AG04450 (cell line): ENCODE measurements around the gene ATOH1. TPM values are rescaled to one million over a fixed set of nuclear protein-coding genes. Genes with fewer than 3 reads are reported as not detected.
A peak's percentile ranks its signal among the peaks of the same experiment; 100 is the strongest.

Experiments used
- CTCF ChIA-PET: fragments of 300-600, 350-600 bp; formaldehyde crosslinking; extraction: SDS; loops from one replicate; lab custom pipeline; 2022; ENCODE audit warnings: antibody characterized with exemption, inconsistent platforms; lab: Charles Lee
- POLR2A ChIA-PET: fragments of 350-600 bp; formaldehyde crosslinking; extraction: SDS; loops from one replicate; lab custom pipeline; 2021; ENCODE audit warnings: antibody characterized with exemption, inconsistent platforms; lab: Yijun Ruan, JAX
- DNase-seq: peaks from one replicate; pipeline ENCODE4 v3.0.0-alpha.2; 2011; ENCODE audit warnings: low read depth, low spot score
- H3K27ac ChIP-seq: one replicate; pipeline ENCODE4 v1.5.1; 2012; ENCODE audit warnings: low read depth, low read length, control low read depth
- H3K27me3 ChIP-seq: one replicate; pipeline ENCODE4 v1.6.0; 2012; ENCODE audit warnings: low read length; ENCODE audit not compliant: control insufficient read depth, insufficient read depth
- H3K4me3 ChIP-seq: 2 replicates; pipeline ENCODE4 v1.5.1; 2011; ENCODE audit warnings: mild to moderate bottlenecking, low read depth, low read length, control low read depth
- H3K9me3 ChIP-seq: 2 replicates; pipeline ENCODE4 v1.5.1; 2012; ENCODE audit warnings: low read length; ENCODE audit not compliant: control insufficient read depth, insufficient read depth
- polyA plus RNA-seq: library from polyadenylated mRNA; depleted of rRNA; stranded (reverse); fragments of >200 nt; gene quantifications from 2 replicates; pipeline ENCODE4 v1.2.3, GENCODE V29; 2011
- TF ChIP-seq, protein P1 (sequence below): IDR thresholded peaks from 2 replicates; pipeline ENCODE4 v1.5.1; 2011; ENCODE audit warnings: low read depth, low read length, control low read depth, inconsistent platforms

The ATOH1 gene
- polyA plus RNA-seq, 1 experiment = not detected

DNA sequence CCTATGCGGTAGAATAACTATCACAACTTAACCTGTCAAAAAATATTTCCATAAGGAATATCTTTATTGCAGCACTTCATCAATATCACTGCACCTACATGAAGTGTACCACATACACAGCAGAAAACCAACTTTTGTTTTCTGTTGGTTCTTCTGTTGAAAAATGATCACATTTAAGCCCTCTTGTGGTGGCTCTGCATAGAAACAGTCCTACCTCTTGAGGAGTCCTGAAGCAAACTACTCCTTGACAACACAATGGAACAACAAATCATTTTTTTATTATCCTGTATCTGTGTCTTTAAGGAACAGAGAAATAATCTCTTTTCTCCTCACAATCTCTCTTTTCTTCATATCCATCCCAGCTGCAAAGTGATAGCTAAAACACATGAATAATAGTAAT is 39.8 kb upstream of the ATOH1 start:
- Histone ChIP-seq H3K9me3 (no peaks in the 10 kb centered on the region), H3K27ac (no peak overlapping the region), H3K27me3 (no peaks in the 10 kb centered on the region), H3K4me3 (no peak overlapping the region)
- POLR2A ChIA-PET = no interaction called here
- DNase-seq = no peak
- CTCF ChIA-PET = interaction anchor here (0.5 to 1.4 kb wide), 6 partner anchors 9 to 1003 kb away, joined by 3 to 6 read pairs (median 3); no protein-coding TSS in a partner anchor
- TF ChIP-seq, protein P1, sequence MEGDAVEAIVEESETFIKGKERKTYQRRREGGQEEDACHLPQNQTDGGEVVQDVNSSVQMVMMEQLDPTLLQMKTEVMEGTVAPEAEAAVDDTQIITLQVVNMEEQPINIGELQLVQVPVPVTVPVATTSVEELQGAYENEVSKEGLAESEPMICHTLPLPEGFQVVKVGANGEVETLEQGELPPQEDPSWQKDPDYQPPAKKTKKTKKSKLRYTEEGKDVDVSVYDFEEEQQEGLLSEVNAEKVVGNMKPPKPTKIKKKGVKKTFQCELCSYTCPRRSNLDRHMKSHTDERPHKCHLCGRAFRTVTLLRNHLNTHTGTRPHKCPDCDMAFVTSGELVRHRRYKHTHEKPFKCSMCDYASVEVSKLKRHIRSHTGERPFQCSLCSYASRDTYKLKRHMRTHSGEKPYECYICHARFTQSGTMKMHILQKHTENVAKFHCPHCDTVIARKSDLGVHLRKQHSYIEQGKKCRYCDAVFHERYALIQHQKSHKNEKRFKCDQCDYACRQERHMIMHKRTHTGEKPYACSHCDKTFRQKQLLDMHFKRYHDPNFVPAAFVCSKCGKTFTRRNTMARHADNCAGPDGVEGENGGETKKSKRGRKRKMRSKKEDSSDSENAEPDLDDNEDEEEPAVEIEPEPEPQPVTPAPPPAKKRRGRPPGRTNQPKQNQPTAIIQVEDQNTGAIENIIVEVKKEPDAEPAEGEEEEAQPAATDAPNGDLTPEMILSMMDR = peak; percentile 58

DNA sequence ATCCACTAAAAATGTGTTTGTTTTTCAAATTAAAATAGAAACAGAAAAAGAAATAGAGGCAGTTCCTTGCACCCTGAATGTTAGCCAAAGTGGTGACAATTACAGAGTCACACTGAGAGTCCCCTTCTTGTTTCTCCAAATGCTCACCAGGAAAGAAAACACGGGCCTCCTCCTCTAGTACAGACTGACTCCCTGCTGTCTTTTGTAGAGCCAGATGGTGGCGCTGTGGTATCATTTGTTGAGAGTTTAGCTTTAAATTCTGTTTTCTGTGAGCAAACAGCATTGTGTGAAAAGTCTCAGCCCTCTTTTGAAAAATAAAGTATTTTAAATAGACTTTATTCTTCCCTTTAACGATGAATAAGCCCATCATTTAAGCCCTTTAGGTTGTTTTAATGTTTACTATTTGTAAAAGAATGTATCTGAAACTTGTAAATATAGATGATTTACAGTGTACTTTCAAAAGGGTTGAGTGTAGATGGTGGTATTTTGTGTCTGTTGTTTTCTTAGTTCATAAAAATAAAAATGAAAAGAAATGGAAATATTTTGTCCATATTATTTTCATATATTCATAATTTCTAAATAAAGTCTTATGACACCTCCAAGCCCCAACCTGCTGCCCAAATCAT is 36.9 kb upstream of the ATOH1 start:
- ChIA-PET CTCF (interaction anchor here (0.6 to 1.7 kb wide), 12 partner anchors 9 to 1301 kb away, joined by 3 to 12 read pairs (median 4); no protein-coding TSS in a partner anchor), POLR2A (no interaction called here)
- H3K4me3 ChIP-seq = no peak overlapping the region
- no peaks in the 10 kb centered on the region for H3K27me3 ChIP-seq
- peak; percentile 11 for DNase-seq
- TF ChIP-seq, protein P1 = peak; percentile 91
- no peaks in the 10 kb centered on the region for H3K9me3 ChIP-seq
- H3K27ac ChIP-seq = no peak overlapping the region

DNA sequence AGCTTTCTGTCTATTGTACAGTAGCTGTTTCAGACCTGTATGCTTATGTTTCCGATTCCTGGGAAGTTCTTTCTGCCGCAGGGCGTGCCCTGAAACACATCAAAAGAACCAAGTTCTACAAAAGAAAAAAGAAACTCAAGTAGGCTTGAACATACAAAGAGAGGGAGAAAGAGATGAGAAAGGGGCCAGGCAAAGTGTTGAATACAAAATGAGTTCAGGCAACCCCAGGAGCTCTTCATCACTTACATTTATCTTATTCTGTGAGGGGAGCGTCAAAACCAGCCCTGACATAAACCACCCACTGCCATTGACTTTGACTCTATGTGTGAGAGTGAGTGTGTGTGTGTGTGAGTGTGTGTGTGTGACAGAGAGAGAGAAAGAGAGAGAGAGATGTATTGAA is 26.5 kb upstream of the ATOH1 start:
- POLR2A ChIA-PET = no interaction called here
- DNase-seq = no peak
- H3K27ac ChIP-seq = no peak overlapping the region
- CTCF ChIA-PET = no interaction called here
- no peaks in the 10 kb centered on the region for H3K27me3 ChIP-seq
- TF ChIP-seq, protein P1 = no peak
- no peak overlapping the region for H3K4me3 ChIP-seq
- no peaks in the 10 kb centered on the region for H3K9me3 ChIP-seq

DNA sequence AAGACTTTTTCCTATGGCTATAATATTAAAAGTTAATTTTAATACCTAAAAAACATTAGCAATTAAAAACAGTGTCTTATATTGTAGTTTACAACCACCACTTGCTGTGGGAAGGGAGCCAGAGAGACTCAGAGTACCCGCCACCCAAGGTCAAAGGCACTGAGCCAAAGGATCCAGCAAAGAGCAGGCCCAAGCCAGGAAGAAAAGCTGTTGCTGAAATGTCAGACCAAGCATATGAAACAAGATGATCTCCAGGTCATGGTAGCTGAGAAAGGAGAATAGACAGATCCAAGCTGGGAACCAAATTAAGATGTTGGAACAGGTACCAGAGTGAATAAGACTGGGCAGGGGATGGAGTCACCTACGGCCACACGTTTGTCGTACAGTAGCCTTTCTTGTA is 18.8 kb upstream of the ATOH1 start:
- Histone ChIP-seq H3K9me3 (no peaks in the 10 kb centered on the region), H3K27ac (no peak overlapping the region), H3K27me3 (no peaks in the 10 kb centered on the region), H3K4me3 (no peak overlapping the region)
- TF ChIP-seq, protein P1 = no peak
- no peak for DNase-seq
- ChIA-PET CTCF (interaction anchor here (0.9 kb wide), 1 partner anchor 46 kb away, joined by 4 read pairs; no protein-coding TSS in a partner anchor), POLR2A (no interaction called here)

DNA sequence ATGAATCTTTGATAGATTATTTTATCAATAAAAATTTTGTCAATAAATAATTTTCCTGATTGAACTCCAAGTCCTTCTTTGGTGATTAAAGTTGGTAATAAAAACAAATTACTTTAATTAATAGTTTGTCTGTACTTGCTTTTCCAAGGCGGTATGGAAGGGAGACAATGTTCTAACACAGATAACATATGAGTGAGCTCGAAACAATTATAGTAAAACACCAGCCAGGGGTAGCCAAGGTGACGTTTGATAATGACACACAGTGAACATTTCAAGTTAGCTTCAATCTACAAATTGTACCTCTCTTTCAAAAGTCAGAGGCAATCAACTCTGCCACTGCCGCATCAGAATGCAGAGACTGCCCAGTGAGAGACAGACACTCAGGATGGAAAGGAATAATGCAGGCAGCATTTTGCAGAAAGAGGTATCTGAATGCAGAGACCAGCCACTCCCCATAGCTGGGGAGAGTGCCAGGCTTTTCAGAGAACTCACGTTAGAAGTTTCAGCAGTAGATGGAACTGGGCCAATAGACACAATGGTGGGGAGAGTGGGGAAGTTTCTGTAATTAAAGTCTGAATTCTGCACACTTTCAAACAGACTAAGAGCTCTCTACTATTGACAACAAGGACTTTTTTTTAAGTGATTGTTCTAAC is 18.1 kb upstream of the ATOH1 start:
- POLR2A ChIA-PET = no interaction called here
- Histone ChIP-seq H3K4me3 (no peak overlapping the region), H3K27ac (no peak overlapping the region), H3K9me3 (no peaks in the 10 kb centered on the region), H3K27me3 (no peaks in the 10 kb centered on the region)
- TF ChIP-seq, protein P1 = no peak
- DNase-seq = no peak
- CTCF ChIA-PET = interaction anchor here (0.9 kb wide), 1 partner anchor 46 kb away, joined by 4 read pairs; no protein-coding TSS in a partner anchor
